ENCODE results near the gene LY6G5B. TPM values are rescaled to one million over a fixed set of nuclear protein-coding genes. Genes with fewer than 3 reads are reported as not detected.
A peak's percentile ranks its signal among the peaks of the same experiment; 100 is the strongest.

Gene LY6G5B, protein sequence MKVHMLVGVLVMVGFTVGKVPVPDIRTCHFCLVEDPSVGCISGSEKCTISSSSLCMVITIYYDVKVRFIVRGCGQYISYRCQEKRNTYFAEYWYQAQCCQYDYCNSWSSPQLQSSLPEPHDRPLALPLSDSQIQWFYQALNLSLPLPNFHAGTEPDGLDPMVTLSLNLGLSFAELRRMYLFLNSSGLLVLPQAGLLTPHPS
- polyA plus RNA-seq (2013, experiment 1 of 4) = 19.7 TPM
- 21.7 TPM for polyA plus RNA-seq (2013, experiment 2 of 4)
- polyA plus RNA-seq (2013, experiment 3 of 4) = 16.2 TPM
- 17.0 TPM for polyA plus RNA-seq (2013, experiment 4 of 4)

DNA sequence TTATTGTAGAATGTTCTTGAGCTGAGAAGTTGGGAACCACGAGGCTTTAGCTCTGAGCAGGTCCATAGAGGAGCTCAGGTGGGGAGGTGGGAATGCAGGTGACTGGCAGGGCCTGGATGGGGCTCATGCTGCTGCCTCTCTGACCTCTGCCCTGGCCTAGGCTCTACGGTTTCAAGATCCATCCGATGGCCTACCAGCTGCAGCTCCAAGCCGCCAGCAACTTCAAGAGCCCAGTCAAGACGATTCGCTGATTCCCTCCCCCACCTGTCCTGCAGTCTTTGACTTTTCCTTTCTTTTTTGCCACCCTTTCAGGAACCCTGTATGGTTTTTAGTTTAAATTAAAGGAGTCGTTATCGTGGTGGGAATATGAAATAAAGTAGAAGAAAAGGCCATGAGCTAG, at the start of gene LY6G5B:
Gene LY6G5B (plus strand): TSS at position 301 of the 400 bp plus-strand sequence. CDS start 975 bp downstream, outside the sequence.
- Histone ChIP-seq H3K27ac (ENCODE audit: insufficient read depth, low read depth, low read length, poor library complexity, severe bottlenecking) (no peak within 1 kb of the TSS), H3K4me1 (ENCODE audit: control insufficient read depth, insufficient read depth, low read length) (no peaks in the 10 kb centered on the region), H3K27me3 (ENCODE audit: control insufficient read depth, insufficient read depth, low read length, poor library complexity, severe bottlenecking) (no peaks in the 10 kb centered on the region), H3K4me3 (ENCODE audit: insufficient read depth, low read depth, low read length) (no peak within 1 kb of the TSS), H3K9me3 (ENCODE audit: control insufficient read depth, low read length) (no peaks in the 10 kb centered on the region), H3K36me3 (ENCODE audit: control insufficient read depth, insufficient read depth, low read length) (peaks cover 46% of the 10 kb centered on the region)
- 90 to 92% methylated on average over 8 of the region's 8 CpGs for WGBS, 2 experiments

DNA sequence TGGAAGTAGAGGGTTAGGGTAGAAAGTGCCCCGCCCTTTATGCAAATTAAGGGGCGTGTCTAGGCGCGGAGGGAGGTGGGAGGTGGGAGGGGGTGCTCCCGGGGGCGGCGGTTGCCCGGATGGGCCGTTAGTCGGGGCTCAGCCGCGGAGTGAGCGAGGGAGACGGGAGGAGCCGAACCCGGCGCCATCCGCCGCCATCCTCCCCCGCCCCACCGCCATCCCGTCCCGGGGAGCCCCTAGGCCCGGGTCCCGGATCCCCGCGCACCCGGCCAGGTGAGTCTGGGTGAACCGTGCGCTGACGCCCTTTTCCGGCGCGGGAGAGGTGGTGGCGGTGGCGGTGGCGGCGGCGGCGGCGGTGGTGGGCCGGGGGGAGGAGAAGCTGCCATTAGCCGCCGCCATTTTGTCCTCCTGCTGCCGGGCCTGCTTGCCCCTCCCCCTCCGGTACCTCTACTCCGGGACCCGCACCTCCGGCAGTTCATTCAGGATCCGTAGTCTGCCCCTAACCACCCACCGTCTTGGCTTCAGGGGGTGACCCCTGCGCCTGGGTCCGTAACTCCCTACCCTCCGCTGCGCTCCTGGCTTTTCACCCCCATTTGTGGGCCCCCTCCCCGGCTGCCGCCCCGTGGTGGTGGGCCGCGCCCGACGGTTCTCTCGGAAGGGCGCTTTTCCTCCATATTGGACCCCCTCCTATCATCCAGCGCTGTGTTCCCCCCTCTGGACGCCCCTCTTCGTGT, 49.0 kb upstream of the LY6G5B start, which contains the start of gene PRRC2A:
Gene PRRC2A (plus strand): TSS at position 130 of the 734 bp plus-strand sequence. CDS start 2,075 bp downstream, outside the sequence.
- Histone ChIP-seq H3K4me3 (ENCODE audit: insufficient read depth, low read depth, low read length) (peak within 1 kb of the TSS; percentile 79), H3K9me3 (ENCODE audit: control insufficient read depth, low read length) (no peaks in the 10 kb centered on the region), H3K36me3 (ENCODE audit: control insufficient read depth, insufficient read depth, low read length) (peaks cover 33% of the 10 kb centered on the region), H3K27me3 (ENCODE audit: control insufficient read depth, insufficient read depth, low read length, poor library complexity, severe bottlenecking) (no peaks in the 10 kb centered on the region), H3K4me1 (ENCODE audit: control insufficient read depth, insufficient read depth, low read length) (peaks cover 14% of the 10 kb centered on the region), H3K27ac (ENCODE audit: insufficient read depth, low read depth, low read length, poor library complexity, severe bottlenecking) (peak within 1 kb of the TSS; percentile 100)
- WGBS, 2 experiments = 0% methylated on average over 67 of the region's 67 CpGs

DNA sequence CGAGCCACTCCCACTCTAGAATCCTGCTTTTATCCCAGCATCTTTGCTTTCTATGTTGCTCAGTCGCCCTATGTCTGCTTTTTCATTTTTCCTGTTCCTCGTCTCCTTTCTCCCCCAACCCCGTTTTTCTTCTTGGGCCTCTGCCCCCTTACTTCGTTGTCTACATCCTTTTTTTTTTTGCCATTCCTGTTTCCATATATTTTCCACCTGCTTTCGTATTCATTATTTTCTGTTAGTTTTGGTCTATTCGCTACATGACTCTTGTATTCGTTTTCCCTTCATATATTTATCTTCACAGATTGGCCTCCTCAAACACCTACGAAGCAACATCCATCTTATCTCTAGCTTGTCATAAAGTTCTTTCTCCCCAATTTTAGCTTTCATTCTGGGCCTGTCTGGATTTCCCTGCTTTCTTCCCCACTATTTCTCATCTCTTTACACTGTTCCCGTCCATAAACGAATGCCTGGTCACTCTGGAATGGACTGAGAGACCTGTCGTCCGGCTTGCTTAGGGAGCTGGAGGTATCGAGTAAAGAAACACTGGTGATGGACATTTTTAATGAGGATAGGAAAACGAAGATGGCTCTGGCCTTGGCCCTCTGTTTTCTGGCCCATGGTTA, 48.3 kb upstream of the LY6G5B start:
- no peaks in the 10 kb centered on the region for H3K9me3 ChIP-seq (ENCODE audit: control insufficient read depth, low read length)
- peak overlapping the region; percentile 100 for H3K27ac ChIP-seq (ENCODE audit: insufficient read depth, low read depth, low read length, poor library complexity, severe bottlenecking)
- H3K27me3 ChIP-seq (ENCODE audit: control insufficient read depth, insufficient read depth, low read length, poor library complexity, severe bottlenecking) = no peaks in the 10 kb centered on the region
- peak overlapping the region; percentile 79 for H3K4me3 ChIP-seq (ENCODE audit: insufficient read depth, low read depth, low read length)
- peaks cover 10% of the 10 kb centered on the region for H3K4me1 ChIP-seq (ENCODE audit: control insufficient read depth, insufficient read depth, low read length)
- WGBS, 2 experiments = 6 to 7% methylated on average over 15 of the region's 15 CpGs
- peaks cover 39% of the 10 kb centered on the region for H3K36me3 ChIP-seq (ENCODE audit: control insufficient read depth, insufficient read depth, low read length)

DNA sequence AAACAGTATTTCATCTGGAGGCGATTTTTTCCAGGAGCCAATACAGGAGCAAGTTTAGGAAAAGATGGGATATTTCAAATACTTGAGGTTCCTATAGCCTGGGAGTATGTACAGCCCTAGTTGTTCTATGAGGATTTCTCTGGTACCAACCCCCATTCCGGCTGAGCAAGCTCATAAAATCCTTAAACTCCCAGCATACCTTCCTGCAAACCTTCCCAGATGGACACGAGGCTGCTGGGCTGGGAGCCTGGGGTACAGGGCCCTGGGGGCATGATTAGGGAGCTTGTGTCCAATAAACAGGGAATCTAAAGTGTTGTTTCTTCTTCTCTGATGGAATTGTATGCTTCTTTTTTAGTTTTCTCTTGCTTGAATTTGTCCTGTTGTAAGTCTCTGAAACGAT, 47.8 kb upstream of the LY6G5B start:
- H3K36me3 ChIP-seq (ENCODE audit: control insufficient read depth, insufficient read depth, low read length) = peaks cover 45% of the 10 kb centered on the region
- H3K27ac ChIP-seq (ENCODE audit: insufficient read depth, low read depth, low read length, poor library complexity, severe bottlenecking) = no peak overlapping the region
- H3K4me1 ChIP-seq (ENCODE audit: control insufficient read depth, insufficient read depth, low read length) = peaks cover 10% of the 10 kb centered on the region
- H3K27me3 ChIP-seq (ENCODE audit: control insufficient read depth, insufficient read depth, low read length, poor library complexity, severe bottlenecking) = no peaks in the 10 kb centered on the region
- H3K4me3 ChIP-seq (ENCODE audit: insufficient read depth, low read depth, low read length) = peak overlapping the region; percentile 79
- WGBS, 2 experiments = 39 to 44% methylated on average over 4 of the region's 4 CpGs
- no peaks in the 10 kb centered on the region for H3K9me3 ChIP-seq (ENCODE audit: control insufficient read depth, low read length)

DNA sequence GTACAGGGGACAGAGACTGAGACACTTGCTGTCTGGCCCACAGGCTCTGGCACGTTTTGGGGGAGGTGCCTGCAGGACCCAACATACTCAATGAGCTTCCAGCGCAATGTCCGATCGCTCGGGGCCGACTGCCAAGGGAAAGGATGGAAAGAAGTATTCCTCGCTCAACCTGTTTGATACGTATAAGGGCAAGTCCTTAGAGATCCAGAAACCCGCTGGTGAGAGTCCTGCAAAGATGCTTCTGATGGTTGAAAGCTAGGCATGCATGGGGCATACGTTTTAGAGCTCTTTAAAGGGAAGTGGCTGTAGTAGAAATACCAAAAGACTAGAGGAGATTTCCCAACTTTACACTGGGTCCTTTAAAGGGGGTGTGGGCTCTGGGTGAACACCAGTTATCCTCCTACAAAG, 47.1 kb upstream of the LY6G5B start:
- peaks cover 10% of the 10 kb centered on the region for H3K4me1 ChIP-seq (ENCODE audit: control insufficient read depth, insufficient read depth, low read length)
- peaks cover 51% of the 10 kb centered on the region for H3K36me3 ChIP-seq (ENCODE audit: control insufficient read depth, insufficient read depth, low read length)
- no peaks in the 10 kb centered on the region for H3K27me3 ChIP-seq (ENCODE audit: control insufficient read depth, insufficient read depth, low read length, poor library complexity, severe bottlenecking)
- H3K27ac ChIP-seq (ENCODE audit: insufficient read depth, low read depth, low read length, poor library complexity, severe bottlenecking) = no peak overlapping the region
- H3K4me3 ChIP-seq (ENCODE audit: insufficient read depth, low read depth, low read length) = peak overlapping the region; percentile 79
- 92 to 94% methylated on average over 10 of the region's 10 CpGs for WGBS, 2 experiments
- no peaks in the 10 kb centered on the region for H3K9me3 ChIP-seq (ENCODE audit: control insufficient read depth, low read length)

DNA sequence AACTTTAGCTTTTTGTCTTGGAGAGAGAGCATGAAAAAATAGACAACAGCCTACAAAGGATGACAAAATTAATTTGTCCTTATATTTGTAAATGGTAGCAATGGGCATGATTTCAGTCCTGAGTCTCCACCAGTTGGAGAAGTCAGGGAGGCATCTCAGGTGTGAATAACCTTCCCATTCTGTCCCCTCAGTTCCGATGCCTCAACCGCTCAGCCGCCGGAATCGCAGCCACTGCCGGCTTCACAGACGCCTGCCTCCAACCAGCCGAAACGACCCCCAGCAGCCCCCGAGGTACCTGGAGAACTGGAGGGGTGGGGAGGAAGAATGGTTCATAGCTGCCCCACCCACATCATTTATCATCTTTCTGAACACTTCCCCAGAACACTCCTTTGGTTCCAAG, 45.7 kb upstream of the LY6G5B start:
- Histone ChIP-seq H3K4me1 (ENCODE audit: control insufficient read depth, insufficient read depth, low read length) (peaks cover 10% of the 10 kb centered on the region), H3K4me3 (ENCODE audit: insufficient read depth, low read depth, low read length) (no peak overlapping the region), H3K36me3 (ENCODE audit: control insufficient read depth, insufficient read depth, low read length) (peaks cover 65% of the 10 kb centered on the region), H3K27ac (ENCODE audit: insufficient read depth, low read depth, low read length, poor library complexity, severe bottlenecking) (no peak overlapping the region), H3K27me3 (ENCODE audit: control insufficient read depth, insufficient read depth, low read length, poor library complexity, severe bottlenecking) (no peaks in the 10 kb centered on the region), H3K9me3 (ENCODE audit: control insufficient read depth, low read length) (no peaks in the 10 kb centered on the region)
- 97 to 99% methylated on average over 10 of the region's 10 CpGs for WGBS, 2 experiments

DNA sequence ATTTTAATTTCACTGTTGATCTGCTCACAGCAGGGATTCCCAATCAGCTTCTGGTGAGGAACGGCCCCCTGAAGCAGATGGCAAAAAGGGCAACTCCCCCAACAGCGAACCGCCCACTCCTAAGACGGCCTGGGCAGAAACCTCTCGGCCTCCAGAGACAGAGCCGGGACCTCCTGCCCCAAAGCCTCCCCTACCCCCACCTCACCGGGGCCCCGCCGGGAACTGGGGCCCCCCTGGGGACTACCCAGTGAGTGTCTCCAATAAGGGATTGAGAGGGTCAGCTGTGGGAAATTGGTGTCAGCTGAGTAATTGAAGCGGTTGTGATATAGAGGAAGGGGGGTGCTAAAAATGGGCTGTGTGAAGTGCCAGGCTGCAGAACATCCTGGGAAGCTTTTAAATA, 42.8 kb upstream of the LY6G5B start:
- H3K4me3 ChIP-seq (ENCODE audit: insufficient read depth, low read depth, low read length) = no peak overlapping the region
- H3K36me3 ChIP-seq (ENCODE audit: control insufficient read depth, insufficient read depth, low read length) = peaks cover 93% of the 10 kb centered on the region
- H3K4me1 ChIP-seq (ENCODE audit: control insufficient read depth, insufficient read depth, low read length) = peaks cover 10% of the 10 kb centered on the region
- H3K9me3 ChIP-seq (ENCODE audit: control insufficient read depth, low read length) = no peaks in the 10 kb centered on the region
- no peaks in the 10 kb centered on the region for H3K27me3 ChIP-seq (ENCODE audit: control insufficient read depth, insufficient read depth, low read length, poor library complexity, severe bottlenecking)
- H3K27ac ChIP-seq (ENCODE audit: insufficient read depth, low read depth, low read length, poor library complexity, severe bottlenecking) = no peak overlapping the region
- WGBS, 2 experiments = 95 to 97% methylated on average over 9 to 10 of the region's 10 CpGs

DNA sequence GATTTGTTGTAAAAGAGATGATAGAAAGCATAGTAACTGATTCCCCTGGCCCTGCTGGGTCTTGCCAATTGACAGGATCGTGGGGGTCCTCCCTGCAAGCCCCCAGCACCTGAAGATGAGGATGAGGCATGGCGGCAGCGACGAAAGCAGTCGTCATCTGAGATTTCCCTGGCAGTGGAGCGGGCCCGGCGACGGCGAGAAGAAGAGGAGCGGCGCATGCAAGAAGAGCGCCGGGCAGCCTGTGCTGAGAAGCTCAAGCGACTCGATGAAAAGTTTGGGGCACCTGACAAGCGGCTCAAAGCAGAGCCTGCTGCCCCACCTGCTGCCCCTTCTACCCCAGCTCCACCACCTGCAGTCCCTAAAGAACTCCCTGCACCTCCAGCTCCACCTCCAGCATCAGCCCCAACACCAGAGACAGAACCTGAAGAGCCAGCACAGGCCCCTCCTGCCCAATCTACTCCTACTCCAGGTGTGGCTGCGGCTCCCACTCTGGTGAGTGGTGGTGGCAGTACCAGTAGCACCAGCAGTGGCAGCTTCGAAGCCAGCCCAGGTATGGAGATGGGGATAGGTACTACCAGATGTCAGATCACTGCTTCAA, 42.0 kb upstream of the LY6G5B start:
- Histone ChIP-seq H3K9me3 (ENCODE audit: control insufficient read depth, low read length) (no peaks in the 10 kb centered on the region), H3K4me3 (ENCODE audit: insufficient read depth, low read depth, low read length) (no peak overlapping the region), H3K4me1 (ENCODE audit: control insufficient read depth, insufficient read depth, low read length) (peaks cover 2% of the 10 kb centered on the region), H3K27me3 (ENCODE audit: control insufficient read depth, insufficient read depth, low read length, poor library complexity, severe bottlenecking) (no peaks in the 10 kb centered on the region), H3K36me3 (ENCODE audit: control insufficient read depth, insufficient read depth, low read length) (peaks cover 98% of the 10 kb centered on the region), H3K27ac (ENCODE audit: insufficient read depth, low read depth, low read length, poor library complexity, severe bottlenecking) (no peak overlapping the region)
- 94 to 97% methylated on average over 19 of the region's 19 CpGs for WGBS, 2 experiments

DNA sequence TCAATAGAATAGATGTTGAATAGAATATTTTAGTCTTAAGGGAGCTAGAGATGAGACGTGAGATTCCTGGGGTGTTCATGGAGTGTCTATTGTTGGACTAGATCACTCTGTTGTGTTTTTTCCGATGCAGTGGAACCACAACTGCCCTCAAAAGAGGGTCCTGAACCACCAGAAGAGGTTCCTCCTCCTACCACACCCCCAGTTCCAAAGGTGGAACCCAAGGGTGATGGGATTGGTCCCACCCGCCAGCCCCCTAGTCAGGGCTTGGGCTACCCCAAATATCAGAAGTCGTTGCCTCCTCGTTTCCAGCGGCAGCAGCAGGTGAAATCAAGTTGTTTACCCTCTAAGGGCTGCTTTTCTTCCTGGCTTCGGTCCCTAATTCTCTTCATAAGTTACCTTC, 40.8 kb upstream of the LY6G5B start:
- Histone ChIP-seq H3K9me3 (ENCODE audit: control insufficient read depth, low read length) (no peaks in the 10 kb centered on the region), H3K4me1 (ENCODE audit: control insufficient read depth, insufficient read depth, low read length) (no peaks in the 10 kb centered on the region), H3K4me3 (ENCODE audit: insufficient read depth, low read depth, low read length) (no peak overlapping the region), H3K36me3 (ENCODE audit: control insufficient read depth, insufficient read depth, low read length) (peaks cover 98% of the 10 kb centered on the region), H3K27ac (ENCODE audit: insufficient read depth, low read depth, low read length, poor library complexity, severe bottlenecking) (no peak overlapping the region), H3K27me3 (ENCODE audit: control insufficient read depth, insufficient read depth, low read length, poor library complexity, severe bottlenecking) (no peaks in the 10 kb centered on the region)
- WGBS, 2 experiments = 94 to 96% methylated on average over 7 of the region's 7 CpGs

Measured in ectodermal cell (in vitro differentiated cells).